ENCODE results near the gene DTNA. TPM values are rescaled to one million over a fixed set of nuclear protein-coding genes. Genes with fewer than 3 reads are reported as not detected.

The DTNA gene
- total and polyA plus RNA-seq, 2 of the 8 experiments (the other 6 are each of a cell fraction or from before 2014, with no cell fraction given), result 30.2 to 32.7 TPM

GRCh38 chr18:34820360-34821065, 110.4 kb downstream of the DTNA start:
- Histone ChIP-seq H3K23me2 (ENCODE audit: low read depth, low read length) (no peaks in the 10 kb centered on the region), H3K4ac (replicated peaks; ENCODE audit: insufficient read length, low read depth, low read length) (no peak overlapping the region), H3K79me2 (ENCODE audit: control insufficient read depth in 1 of 2, insufficient read depth in 2 of 2, low read length in 2 of 2) (no peaks in the 10 kb centered on the region), H4K20me1 (replicated peaks in 1 of 2; ENCODE audit: control insufficient read depth in 1 of 2, insufficient read depth in 2 of 2, low read length in 2 of 2) (no peaks in the 10 kb centered on the region), H3K56ac (replicated peaks; ENCODE audit: insufficient read length, low read depth, low read length) (no peak overlapping the region), H2BK15ac (ENCODE audit: low read length) (no peak overlapping the region), H3K4me3 (ENCODE audit: extremely low read depth in 1 of 4, insufficient read depth in 2 of 4, low read depth in 3 of 4, low read length in 4 of 4) (no peak overlapping the region), H3K36me3 (ENCODE audit: control insufficient read depth in 2 of 4, insufficient read depth in 4 of 4, low read length in 3 of 4) (no peaks in the 10 kb centered on the region), H3K18ac (ENCODE audit: extremely low read depth, low read length) (no peak overlapping the region), H3K79me1 (ENCODE audit: low read depth, low read length) (no peaks in the 10 kb centered on the region), H3K27ac (ENCODE audit: low read depth, low read length) (no peak overlapping the region), H2BK20ac (ENCODE audit: low read length) (no peak overlapping the region), H2BK12ac (ENCODE audit: low read depth, low read length) (no peak overlapping the region), H4K5ac (ENCODE audit: insufficient read length, low read depth, low read length) (no peak overlapping the region), H4K91ac (replicated peaks; ENCODE audit: insufficient read length, low read length) (no peak overlapping the region), H3K4me1 (replicated peaks in 1 of 4; ENCODE audit: control insufficient read depth in 3 of 4, insufficient read depth in 4 of 4, low read length in 3 of 4) (peaks cover 0 to 6% (median 0%) of the 10 kb centered on the region in 4 experiments; a peak in 2 of 7 replicates), H2BK5ac (ENCODE audit: low read depth, low read length) (no peak overlapping the region), H3K9me3 (ENCODE audit: insufficient read depth in 2 of 2, low read depth in 1 of 2, low read length in 1 of 2) (no peaks in the 10 kb centered on the region), H2AK5ac (ENCODE audit: low read depth, low read length) (no peak overlapping the region), H3K4me2 (ENCODE audit: insufficient read depth in 1 of 2, low read depth in 2 of 2, low read length in 2 of 2) (no peak overlapping the region), H2AFZ (ENCODE audit: low read length) (no peak overlapping the region), H3K23ac (ENCODE audit: insufficient read length) (no peak overlapping the region), H2BK120ac (replicated peaks; ENCODE audit: low read depth, low read length) (no peak overlapping the region), H3K27me3 (replicated peaks in 1 of 4; ENCODE audit: control insufficient read depth in 3 of 4, extremely low read depth in 1 of 4, insufficient read depth in 3 of 4, low read length in 3 of 4) (no peaks in the 10 kb centered on the region), H4K8ac (ENCODE audit: extremely low read depth, insufficient read depth, low read length) (no peak overlapping the region), H3K14ac (ENCODE audit: insufficient read length) (no peak overlapping the region), H3K9ac (replicated peaks in 1 of 4; ENCODE audit: extremely low read depth in 1 of 4, low read depth in 3 of 4, low read length in 3 of 4) (no peak overlapping the region)
- ChIA-PET CTCF (ENCODE audit: partially characterized antibody) (interaction anchor here (0.8 to 4.0 kb wide), 11 partner anchors 9 to 698 kb away, joined by 3 to 31 read pairs (median 3); no protein-coding TSS in a partner anchor), POLR2A (ENCODE audit: partially characterized antibody) (no interaction called here)
- no peak for DNase-seq (ENCODE audit: low read depth in 1 of 2, low spot score in 2 of 2)
- TF ChIP-seq E2F6 (IDR thresholded peaks at IDR 0.05) (no peak), USF2 (IDR thresholded peaks at IDR 0.05; ENCODE audit: low read length) (no peak), ASH2L (IDR thresholded peaks at IDR 0.05; ENCODE audit: low read length) (no peak), TBP (IDR thresholded peaks at IDR 0.05; ENCODE audit: low read depth, low read length) (no peak), BCL11A (IDR thresholded peaks at IDR 0.05; ENCODE audit: low read depth in 2 of 2, low read length in 2 of 2) (no peak), ATF3 (IDR thresholded peaks at IDR 0.05; ENCODE audit: insufficient read depth, low read depth, low read length) (no peak), RFX5 (IDR thresholded peaks at IDR 0.05; ENCODE audit: borderline replicate concordance, low read depth, low read length) (no peak), SIX5 (IDR thresholded peaks at IDR 0.05; ENCODE audit: low read depth, low read length) (no peak), MAX (IDR thresholded peaks at IDR 0.05) (no peak)
- WGBS, 2 experiments (ENCODE audit: extremely low coverage in 1 of 2, insufficient coverage in 1 of 2, insufficient read length in 1 of 2, insufficient replicate concordance in 2 of 2, low coverage in 1 of 2, low lambda C conversion rate in 2 of 2, missing lambda C conversion rate in 1 of 2), result 86% methylated on average over 7 of the region's 7 CpGs; no CpG with 5 or more reads in 1 of the 2 experiments
- FAIRE-seq, result peak; percentile 36
